Stimulated activated CD4-positive, alpha-beta T cell treated with anti-CD3 and anti-CD28 coated beads, TNF-alpha, amount 100 ng/mL, for 4 hours (primary cell): ENCODE measurements around the gene MAGI3.
"Not testable (repeated sequence)": the region's sequence is repeated elsewhere in the genome, so short reads cannot be mapped to it uniquely, and the experiment has no call there.

Experiments used
- DNase-seq, 3 experiments: peaks; one replicate each; pipeline ENCODE4 v3.0.0-alpha.2; 2020; ENCODE audit warnings: low read depth in 3 of 3

The MAGI3 gene

DNA sequence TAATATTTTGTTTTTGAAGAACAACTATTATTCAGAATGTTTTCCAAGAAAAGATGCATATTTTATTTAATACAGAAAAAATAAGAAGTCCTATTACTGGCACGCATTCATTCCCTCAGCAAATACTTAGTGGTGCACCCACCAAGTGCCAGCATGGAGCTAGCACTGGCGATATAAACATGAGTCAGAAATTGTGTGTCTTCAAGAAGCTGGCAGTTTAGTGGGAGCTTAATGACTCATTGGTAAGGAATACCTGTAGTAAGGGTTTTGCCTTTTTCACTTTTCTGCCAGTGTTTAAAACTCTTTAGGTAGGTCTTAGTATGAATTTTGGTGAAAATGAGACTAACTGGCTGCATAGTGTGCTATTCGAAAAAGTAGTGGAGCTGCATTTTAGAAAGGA lies 6.3 kb downstream of the MAGI3 start:
- no peak for DNase-seq

DNA sequence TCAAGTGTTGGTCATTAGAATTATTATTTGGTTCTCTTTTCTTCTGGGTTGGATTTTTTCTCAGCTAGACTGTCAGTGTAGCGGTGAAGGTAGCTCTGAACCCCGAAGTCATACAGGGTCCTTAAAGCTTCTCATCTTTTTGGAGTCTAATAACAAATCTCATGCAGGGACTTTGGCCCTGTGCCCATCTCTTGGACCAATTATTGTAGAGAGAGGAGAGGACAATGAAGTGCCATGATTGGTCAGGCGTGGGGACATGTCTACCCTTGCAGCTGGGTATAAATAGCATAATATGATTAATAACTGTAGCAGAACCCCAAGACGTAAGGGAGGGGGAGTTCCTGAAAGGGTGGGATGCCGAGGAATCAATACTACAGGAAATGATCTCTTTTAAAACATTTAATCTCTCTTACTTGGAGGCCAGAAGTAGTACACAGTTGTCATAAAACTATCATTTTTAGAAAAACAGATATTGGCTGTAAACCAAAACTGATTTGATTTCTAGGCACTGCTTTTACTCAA lies 8.8 kb downstream of the MAGI3 start:
- no peak for DNase-seq

DNA sequence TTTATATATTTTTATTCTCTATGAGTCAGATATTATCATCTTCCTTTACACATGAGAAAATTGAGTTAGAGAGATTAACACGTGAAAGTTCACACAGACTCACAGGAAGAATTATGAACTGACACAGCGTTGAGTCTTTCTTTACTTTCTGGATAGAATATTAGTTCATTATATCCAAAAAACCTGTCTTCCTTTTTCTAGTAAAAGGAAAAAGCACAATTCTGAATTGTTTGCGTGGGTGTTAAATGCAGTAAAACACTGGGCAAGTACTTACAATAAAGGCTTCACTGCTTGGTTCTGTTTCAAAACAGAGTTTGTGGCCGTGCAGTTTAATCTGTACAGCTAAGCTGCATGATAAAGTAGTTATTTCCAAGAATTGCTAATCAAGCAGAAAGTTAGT lies 10.8 kb downstream of the MAGI3 start:
- no peak for DNase-seq

DNA sequence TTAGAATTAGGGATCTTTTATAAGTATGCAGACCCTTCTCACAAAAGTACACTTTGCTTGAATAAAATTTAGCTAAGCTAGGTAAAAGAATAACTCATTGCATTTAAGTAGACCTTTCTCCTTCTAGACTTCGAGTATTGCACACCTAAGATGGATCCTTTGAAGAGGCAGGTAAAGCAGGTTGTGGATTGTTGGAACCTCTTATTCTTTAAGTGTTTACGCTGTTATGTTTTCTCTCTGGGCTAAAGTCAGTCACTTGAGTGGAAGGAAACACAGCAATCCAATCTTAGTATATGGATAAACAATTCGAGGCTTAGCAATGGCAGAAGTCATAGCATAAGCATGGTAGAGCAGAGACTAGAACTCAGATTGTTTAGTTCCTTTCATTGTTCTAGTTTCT lies 11.4 kb downstream of the MAGI3 start:
- DNase-seq = no peak

DNA sequence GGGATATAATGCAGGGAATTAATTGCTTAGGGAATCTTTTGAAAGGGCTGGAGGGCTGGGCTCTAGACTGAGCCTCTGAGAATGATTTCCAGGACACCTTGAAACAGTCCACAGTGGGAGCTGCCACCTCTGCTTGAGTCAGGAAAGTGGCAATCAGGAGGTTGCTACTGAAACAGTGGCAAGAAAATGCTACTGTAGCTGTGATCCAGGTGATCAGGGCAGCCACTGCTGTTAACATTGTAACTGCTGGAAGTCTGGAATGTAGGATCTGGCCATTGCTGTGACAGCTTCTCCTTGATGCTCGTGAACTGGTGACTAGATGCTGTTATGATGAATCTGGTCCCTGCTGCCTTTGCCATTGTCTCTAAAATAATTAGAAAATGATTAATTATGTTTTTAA lies 12.8 kb downstream of the MAGI3 start:
- no peak for DNase-seq

DNA sequence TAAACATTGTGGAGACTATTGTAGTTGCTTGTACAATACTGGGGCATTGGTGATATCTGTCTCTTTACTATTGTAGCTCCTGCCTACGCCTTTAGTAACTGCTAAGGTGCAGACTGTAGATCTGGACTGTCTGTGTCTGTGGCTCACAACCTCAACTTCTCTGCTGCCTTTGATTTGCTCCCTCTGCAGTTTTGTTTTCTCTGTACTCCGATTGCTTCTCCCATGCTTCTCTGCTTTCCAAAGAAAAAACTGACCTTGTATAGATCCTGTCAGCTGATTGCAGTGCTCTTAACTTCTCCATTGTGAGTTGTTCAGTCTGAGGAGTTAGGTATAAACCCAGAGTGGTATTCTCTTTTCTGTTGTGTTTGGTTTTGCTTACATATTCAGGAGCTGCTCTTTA lies 15.3 kb downstream of the MAGI3 start:
- DNase-seq = no peak

DNA sequence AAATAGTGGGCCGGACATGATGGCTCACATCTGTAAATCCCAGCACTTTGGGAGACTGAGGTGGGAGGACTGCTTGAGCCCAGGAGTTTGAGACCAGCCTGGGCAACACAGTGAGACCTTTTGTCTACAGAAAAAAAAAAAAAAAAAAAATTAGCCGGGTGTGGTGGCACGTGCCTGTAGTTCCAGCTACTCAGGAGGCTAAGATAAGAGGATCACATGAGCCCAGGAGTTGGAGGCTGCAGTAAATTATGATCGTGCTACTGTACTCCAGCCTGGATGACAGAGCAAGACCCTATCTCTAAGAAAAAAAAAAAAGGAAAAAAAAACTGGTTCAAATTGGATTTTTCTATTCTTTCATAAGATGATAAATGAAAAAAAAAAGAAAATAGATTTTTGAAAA lies 15.8 kb downstream of the MAGI3 start:
- DNase-seq = not testable (repeated sequence)

DNA sequence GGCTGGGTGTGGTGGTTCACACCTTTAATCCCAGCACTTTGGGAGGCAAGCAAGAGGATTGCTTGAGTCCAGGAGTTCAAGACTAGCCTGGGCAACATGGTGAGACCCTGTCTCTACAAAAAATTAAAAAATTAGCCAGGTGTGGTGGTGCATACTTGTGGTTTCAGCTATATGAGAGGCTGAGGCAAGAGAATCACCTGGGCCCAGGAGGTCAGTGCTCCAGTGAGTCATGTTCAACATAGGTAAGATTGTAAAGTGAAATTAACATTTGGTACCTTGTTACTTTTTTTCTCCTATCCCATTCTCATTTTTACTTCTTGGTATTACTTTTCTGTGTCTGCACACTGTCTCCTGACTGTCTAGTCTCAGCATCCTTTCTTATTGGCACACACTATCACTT lies 19.0 kb downstream of the MAGI3 start:
- no peak for DNase-seq

DNA sequence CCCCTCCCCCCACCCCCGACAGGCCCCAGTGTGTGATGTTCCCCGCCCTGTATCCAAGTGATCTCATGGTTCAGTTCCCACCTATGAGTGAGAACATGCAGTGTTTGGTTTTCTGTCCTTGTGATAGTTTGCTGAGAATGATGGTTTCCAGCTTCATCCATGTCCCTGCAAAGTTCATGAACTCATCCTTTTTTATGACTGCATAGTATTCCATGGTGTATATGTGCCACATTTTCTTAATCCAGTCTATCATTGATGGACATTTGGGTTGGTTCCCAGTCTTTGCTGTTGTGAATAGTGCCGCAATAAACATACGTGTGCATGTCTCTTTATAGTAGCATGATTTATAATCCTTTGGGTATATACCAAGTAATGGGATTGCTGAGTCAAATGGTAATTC lies 21.7 kb downstream of the MAGI3 start:
- not testable (repeated sequence) for DNase-seq

DNA sequence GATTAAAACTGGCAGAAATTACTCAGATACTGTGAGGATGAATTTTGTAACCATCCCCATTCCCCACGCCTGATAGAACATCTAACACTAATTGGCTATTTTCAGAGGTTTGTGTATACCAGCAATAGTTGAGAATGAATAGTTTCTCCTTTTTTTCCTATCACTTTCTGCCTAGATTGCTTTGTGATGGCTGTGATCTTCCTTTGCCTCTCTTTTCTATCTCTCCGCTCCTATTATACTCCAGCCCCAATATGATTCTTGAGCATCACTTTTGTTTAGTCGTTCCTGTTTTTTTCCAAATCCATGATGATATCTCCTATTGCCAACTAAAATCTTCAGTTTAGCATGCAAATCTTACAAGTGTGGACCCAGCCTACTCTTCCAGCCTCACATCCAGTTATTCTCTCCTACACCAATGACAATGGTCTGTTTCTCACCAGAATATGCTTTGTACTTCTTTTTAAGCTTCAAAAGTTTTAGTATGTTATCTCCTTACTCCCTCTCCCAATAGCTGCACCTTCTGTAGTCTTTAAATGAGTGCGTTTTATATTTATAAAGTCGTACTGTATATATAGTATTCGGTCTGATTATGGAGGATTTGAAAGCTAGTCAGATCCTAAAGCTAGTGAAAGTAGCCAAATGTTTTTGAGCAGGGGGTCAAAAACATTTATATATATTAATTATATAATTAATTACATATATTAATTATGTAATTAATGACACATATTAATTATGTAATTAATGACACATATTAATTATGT lies 25.2 kb downstream of the MAGI3 start:
- DNase-seq = no peak

DNA sequence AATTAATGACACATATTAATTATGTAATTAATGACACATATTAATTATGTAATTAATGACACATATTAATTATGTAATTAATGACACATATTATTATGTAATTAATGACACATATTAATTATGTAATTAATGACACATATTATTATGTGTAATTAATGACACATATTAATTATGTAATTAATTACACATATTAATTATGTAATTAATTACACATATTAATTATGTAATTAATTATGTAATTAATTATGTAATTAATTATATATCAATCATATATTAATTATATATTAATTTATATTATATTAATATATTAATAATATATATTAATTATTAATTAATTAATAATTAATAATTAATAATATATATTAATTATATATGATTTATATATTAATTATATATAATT lies 25.8 kb downstream of the MAGI3 start:
- DNase-seq = not testable (repeated sequence)

DNA sequence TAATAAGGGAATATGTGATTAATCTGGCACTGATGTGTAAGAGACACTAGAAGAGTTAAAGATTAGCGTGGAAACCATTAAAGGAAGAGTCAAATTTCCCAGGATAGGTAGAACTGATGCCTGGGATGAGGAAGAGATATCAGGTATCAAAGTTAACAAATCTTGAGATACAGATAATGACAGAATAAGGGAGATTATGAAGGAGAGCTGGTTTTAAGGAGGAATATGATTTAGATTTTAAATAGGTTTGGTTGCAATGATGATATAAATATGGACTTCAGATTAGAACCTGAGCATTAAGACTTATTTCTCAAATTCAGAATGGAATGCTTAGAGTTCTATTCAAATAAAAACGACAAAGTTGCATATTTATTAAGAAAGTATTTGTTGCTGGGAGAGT lies 26.2 kb downstream of the MAGI3 start:
- no peak for DNase-seq

DNA sequence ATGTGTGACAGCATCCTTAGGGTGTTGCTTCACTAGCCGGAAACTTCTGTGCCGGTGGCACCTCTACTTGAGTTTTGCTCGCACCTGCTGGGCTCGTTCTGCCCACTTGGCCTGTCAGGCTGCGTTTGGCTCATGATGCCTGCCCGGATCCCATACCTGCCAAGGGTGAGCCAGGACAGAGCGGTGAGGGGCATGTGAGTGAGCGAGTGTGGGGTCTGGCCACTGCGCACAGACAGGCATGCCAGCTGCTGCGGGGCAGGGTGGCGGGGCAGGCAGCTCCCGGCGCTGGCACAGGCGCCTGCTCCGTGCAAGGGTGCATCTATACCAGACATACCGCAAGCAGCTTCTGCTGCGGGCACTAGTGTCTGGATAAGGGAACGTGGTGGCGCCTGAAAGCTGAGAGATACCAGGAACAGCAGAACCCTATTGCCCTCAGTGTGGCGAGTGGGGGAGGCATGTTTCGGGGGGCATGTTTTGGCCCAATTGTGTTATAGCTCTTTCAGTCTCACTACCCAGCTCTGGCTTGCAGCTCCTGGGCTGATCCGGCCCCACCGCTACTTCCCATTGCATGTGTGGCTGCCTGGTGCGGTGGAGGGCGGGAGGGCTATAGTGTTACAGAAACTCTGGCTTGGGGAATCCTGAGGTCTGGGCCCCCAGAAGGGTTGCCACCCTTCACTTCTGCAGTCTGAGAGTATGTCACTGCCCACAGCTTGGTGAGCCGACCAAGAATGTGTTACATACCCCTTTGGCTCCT lies 32.2 kb downstream of the MAGI3 start:
- DNase-seq = no peak

DNA sequence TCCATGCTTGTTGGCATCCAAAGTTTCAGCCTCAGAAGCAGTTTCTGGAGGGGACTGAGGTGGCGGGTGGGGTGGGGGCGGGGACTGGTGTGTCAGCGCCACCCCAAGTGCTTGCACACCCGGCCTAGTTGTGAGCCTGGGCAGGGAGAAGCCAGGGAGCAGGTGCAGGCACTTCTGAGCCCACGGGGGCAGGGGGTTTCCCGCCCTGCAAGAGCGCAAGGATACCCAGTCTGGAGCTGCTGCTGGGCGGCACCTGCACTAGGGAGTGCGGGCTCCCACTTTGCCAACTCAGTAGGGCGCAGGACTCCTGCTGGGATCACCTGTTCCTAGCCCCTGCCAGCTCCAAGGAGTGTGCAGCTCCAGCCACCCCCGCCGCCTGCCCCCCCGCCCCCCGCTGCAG lies 33.5 kb downstream of the MAGI3 start:
- no peak for DNase-seq

DNA sequence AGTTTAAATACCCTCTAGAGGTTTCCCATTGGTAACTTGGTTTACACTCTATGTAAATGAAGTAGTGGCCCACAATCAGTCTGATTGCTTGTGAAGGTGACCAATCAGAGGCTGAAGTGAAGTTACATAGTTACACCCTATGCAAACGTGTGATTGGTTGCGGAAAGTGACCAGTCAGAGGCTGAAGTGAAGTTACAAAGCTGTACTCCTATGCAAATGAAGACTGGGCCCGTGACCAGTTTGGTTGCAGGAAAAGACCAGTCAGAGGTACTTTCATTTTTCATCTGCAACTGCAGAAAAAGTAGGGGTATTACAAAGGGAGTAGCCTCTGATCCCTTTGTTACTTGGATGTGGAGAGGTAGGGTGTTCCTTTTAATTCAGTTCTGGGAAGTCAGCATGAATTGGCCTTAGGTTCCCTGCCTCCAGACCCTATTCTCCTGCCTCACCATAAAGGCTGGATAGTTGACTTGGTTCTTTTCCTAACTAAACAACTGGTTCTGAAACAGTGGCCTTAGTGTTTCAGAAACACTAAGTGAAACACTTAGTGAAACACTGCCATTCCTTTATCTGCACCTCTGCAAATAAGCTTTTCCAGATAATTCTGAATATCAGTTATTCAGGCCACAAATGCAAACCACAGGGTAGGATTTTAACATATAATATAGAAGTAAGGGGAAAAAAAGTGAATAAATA lies 39.3 kb downstream of the MAGI3 start:
- no peak for DNase-seq

DNA sequence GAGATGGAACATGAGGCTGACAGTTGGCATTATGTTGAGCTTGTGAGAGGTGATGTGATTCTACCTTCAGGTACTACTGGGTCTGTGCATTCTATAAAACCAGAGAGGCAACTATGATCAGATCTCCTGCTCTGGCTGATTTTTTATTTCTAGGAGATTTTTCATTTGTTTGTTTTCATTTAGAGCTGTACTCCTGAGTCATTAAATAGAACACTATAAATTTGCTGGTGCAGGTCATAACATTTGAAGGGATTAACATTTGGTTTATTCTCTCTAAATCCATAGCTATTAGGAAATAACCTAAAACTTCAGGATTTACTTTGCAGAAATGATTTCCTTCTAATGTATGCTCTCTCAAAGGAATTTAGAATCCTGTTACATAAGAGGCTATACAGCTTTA lies 42.9 kb downstream of the MAGI3 start:
- no peak for DNase-seq

DNA sequence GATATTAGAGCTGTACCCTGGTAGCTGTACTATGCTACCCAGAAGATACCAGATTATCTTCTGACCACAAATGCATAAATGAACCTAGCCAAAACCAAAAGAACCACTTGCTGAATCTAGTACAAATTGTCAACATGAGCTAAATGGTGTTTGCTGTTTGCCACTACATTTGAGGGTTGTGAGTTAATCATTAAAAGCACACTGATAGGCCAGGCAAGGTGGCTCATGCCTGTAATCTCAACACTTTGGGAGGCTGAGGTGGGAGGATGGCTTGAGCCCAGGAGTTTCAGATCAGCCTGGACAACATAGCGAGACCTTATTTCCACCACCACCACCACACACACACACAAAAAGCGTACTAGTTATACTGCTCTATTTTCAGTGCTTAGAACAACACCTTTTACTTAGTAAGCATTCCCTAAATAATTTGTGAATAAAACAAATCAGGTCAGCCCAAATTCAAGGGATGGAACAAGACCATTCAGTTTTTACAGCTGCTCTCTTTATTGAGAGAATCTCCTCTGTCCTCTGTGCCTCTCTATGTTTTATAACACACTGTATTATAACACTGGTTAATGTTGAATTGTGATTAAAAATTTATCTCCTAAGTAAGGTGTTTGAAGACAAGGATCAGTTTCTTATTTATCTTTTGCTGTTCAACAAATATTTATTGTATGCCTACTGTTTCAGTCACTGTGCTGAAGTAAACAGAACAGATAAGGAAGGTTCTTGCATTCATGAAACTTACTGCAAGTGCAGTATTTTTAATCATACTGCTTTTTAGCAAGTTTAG lies 44.0 kb downstream of the MAGI3 start:
- no peak for DNase-seq

DNA sequence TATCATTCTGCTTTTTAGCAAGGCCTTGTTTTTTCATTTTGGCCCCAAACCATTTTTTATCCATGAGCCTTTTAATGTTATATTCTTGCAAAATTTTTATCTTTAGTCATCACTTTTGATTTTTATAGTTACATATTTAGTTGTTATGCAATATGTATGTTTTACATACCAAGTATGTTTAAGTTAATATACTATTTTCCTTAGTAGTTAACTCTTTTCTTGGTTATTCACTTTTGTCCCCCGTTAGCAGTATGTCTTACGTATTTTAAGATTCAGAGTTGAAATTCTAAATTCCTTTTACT lies 44.5 kb downstream of the MAGI3 start:
- DNase-seq = no peak

DNA sequence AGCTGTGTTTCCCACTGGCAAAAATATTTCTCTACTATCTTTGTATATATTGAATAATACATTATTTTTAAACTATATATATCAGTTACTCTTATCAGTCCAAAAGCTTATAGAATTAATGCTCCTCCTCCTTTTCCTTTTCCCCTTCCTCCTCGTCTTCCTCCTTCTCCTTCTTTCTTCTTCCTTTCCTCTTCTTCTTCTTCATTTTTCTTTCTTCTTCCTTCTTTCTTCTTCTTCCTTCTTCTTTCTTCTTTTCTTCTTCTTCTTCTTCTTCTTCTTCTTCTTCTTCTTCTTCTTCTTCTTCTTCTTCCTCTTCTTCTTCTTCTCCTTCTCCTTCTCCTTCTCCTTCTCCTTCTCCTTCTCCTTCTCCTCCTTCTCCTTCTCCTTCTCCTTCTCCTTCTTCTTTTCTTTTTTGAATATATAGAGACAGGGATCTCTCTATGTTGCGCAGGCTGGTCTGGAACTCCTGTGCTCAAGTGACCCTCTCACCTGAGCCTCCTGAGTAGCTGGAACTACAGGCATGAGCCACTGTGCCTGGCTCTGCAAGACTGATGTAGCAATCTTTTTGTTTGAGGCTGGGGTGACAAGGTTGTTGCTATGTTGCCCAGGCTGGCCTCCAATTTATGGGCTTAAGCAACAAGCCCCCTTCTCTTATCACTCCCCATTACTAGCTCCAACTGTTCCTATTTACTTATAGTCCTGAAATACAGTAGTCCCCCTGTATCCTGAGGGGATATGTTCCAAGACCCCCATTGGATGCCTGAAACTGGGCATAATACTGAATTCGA lies 47.4 kb downstream of the MAGI3 start:
- DNase-seq = no peak

DNA sequence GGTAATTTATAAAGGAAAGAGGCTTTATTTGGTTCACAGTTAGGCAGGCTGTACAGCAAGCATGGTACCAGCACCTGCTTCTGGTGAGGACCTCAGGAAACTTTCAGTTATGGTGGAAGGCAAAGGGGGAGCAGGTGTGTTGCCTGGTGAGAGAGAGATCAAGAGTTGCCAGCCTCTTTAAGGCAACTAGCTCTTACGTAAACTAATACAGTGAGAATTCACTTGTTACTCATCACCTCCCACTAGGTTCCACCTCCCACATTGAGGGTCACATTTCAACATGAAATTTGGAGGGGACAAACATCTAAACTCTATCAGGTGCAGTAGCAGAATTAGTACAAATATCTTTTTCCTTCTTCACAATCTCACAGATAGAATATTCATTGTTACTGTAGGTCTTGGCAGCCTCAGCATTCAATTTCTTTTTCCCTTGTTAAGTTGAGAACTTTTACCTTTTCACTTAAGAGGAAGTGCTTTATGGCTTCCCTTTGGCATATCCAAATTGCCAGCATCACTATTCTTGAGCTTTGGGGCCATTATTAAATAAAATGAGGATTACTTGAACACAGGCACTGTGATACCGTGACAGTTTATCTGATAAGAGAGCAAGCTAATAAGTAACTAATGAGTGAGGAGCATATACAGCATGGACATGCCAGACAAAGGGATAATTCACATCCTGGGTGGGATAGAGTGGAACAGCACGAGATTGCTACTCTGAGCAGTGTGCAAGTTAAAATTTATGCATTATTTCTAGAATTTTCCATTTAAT lies 48.4 kb downstream of the MAGI3 start:
- DNase-seq = no peak
